22Rv1 (cell line): ENCODE measurements around the gene PHOX2A.

ENCODE experiments used
- H3K27ac ChIP-seq: fragments of 450-650 bp; 2 replicates; pipeline ENCODE4 v1.5.1; 2017
- CTCF ChIP-seq: fragments of 450-650 bp; IDR thresholded peaks from 2 replicates; pipeline ENCODE4 v1.5.1; 2017; ENCODE audit warnings: mild to moderate bottlenecking
- ZFX ChIP-seq: fragments of 450-650 bp; IDR thresholded peaks from 2 replicates; pipeline ENCODE4 v1.6.1; 2017; ENCODE audit warnings: antibody characterized with exemption, borderline replicate concordance

PHOX2A gene

GRCh38 chr11:72241291-72241781, 2.6 kb downstream of the PHOX2A start:
- TF ChIP-seq CTCF, result no peak
- no peak for TF ChIP-seq ZFX
- no peak overlapping the region for H3K27ac ChIP-seq

GRCh38 chr11:72240461-72241290, 3.3 kb downstream of the PHOX2A start:
- TF ChIP-seq CTCF, result no peak
- TF ChIP-seq ZFX, result no peak

GRCh38 chr11:72239849-72240460, 4.0 kb downstream of the PHOX2A start:
- H3K27ac ChIP-seq, result peak overlapping the region; percentile 67
- no peak for TF ChIP-seq ZFX
- TF ChIP-seq CTCF, result no peak

More at GRCh38 chr11:72240461-72241290, 3.3 kb downstream of the PHOX2A start:
- peak overlapping the region; percentile 67; the same call in 1 of the 2 replicates for H3K27ac ChIP-seq

- TF ChIP-seq ZFX (no peak), CTCF (no peak)
- H3K27ac ChIP-seq, result peak overlapping the region; percentile 67
Measured at GRCh38 chr11:72239313-72239848, 4.6 kb downstream of the PHOX2A start.

GRCh38 chr11:72238492-72239312, 5.3 kb downstream of the PHOX2A start:
- TF ChIP-seq ZFX (no peak), CTCF (peak; percentile 39)
- peak overlapping the region; percentile 67 for H3K27ac ChIP-seq

- TF ChIP-seq CTCF (peak; percentile 88), ZFX (no peak)
- peak overlapping the region; percentile 67 for H3K27ac ChIP-seq
Measured at GRCh38 chr11:72238040-72238450, 5.9 kb downstream of the PHOX2A start.
